Measurements from ENCODE around the gene ITGB1. TPM values are rescaled to one million over a fixed set of nuclear protein-coding genes. Genes with fewer than 3 reads are reported as not detected.

ITGB1 gene
- total and polyA plus RNA-seq, 9 of the 15 experiments (the other 6 are each of a cell fraction or from before 2014, with no cell fraction given), result 40.2 to 194 (median 155) TPM

GRCh38 chr10:32985341-32985764 lies 27.3 kb upstream of the ITGB1 start:
- intact Hi-C loops (cut with micrococcal nuclease), result no loop called here
- DNase-seq (ENCODE audit: extremely low read depth in 1 of 4, low spot score in 3 of 4) (no peak), FAIRE-seq (no peak), ATAC-seq (no peak)
- POLR2A ChIA-PET, result interaction anchor here (0.7 to 1.2 kb wide), 5 partner anchors 12 to 30 kb away, joined by 3 read pairs; no protein-coding TSS in a partner anchor
- Histone ChIP-seq H2AFZ (ENCODE audit: low read depth, low read length) (peak overlapping the region; percentile 28; the same call in 1 of the 2 replicates), H3K9me3 (replicated peaks; ENCODE audit: control insufficient read depth, insufficient read depth, low read depth, low read length) (no peaks in the 10 kb centered on the region), H3K27me3 (ENCODE audit: control insufficient read depth in 2 of 2, insufficient read depth in 2 of 2, low read length in 2 of 2) (no peaks in the 10 kb centered on the region), H4K20me1 (replicated peaks; ENCODE audit: control insufficient read depth, insufficient read depth, low read length) (no peaks in the 10 kb centered on the region), H3K79me2 (ENCODE audit: control insufficient read depth, insufficient read depth, low read length) (no peaks in the 10 kb centered on the region), H3K9ac (ENCODE audit: insufficient read depth in 1 of 2, low read depth in 2 of 2, low read length in 2 of 2) (no peak overlapping the region), H3K27ac (ENCODE audit: extremely low read depth, low read depth, low read length) (no peak overlapping the region), H3K4me3 (no peak overlapping the region), H3K36me3 (ENCODE audit: control insufficient read depth, insufficient read depth, low read length) (no peaks in the 10 kb centered on the region), H3K4me2 (ENCODE audit: insufficient read depth, low read length) (no peak overlapping the region), H3K4me1 (replicated peaks in 1 of 2; ENCODE audit: control insufficient read depth in 2 of 2, insufficient read depth in 2 of 2, low read length in 2 of 2) (peaks cover 17 to 34% of the 10 kb centered on the region in 2 experiments), H3K9me1 (ENCODE audit: control insufficient read depth, insufficient read depth, low read length) (no peaks in the 10 kb centered on the region)
- BruUV-seq (replicated peaks), result no TSS peak
- CTCF ChIA-PET (ENCODE audit: low intra/inter-chr PET ratio), result no interaction called here
- in situ Hi-C loops (cut with MboI), result no loop called here
- WGBS (ENCODE audit: insufficient coverage, low coverage, missing lambda C conversion rate), result 33% methylated on average over 4 of the region's 4 CpGs
- TF ChIP-seq BRD9 (IDR thresholded peaks at IDR 0.05; ENCODE audit: low read depth, partially characterized antibody) (no peak), PHB2 (IDR thresholded peaks at IDR 0.05; ENCODE audit: low read depth) (no peak), EP300 (IDR thresholded peaks at IDR 0.05; ENCODE audit: low read length) (no peak), PCBP2 (IDR thresholded peaks at IDR 0.05; ENCODE audit: low read depth, low read length, poor library complexity, severe bottlenecking) (no peak), XRCC3 (IDR thresholded peaks at IDR 0.05) (no peak), CREB1 (IDR thresholded peaks at IDR 0.05) (no peak), CREB1 (CRISPR knock-in tag; IDR thresholded peaks at IDR 0.05) (no peak), PHF8 (IDR thresholded peaks at IDR 0.05; ENCODE audit: borderline replicate concordance, low read length) (no peak), LEF1 (IDR thresholded peaks at IDR 0.05) (no peak), CCNT2 (IDR thresholded peaks at IDR 0.05; ENCODE audit: borderline replicate concordance, extremely low read depth, insufficient read length, low read depth, low read length) (no peak), FOSL1 (tag; conservative IDR thresholded peaks at IDR 0.05) (no peak), POLR2AphosphoS5 (IDR thresholded peaks at IDR 0.05; ENCODE audit: control insufficient read depth, insufficient read depth, low read depth, low read length) (no peak), RERE (CRISPR knock-in tag; IDR thresholded peaks at IDR 0.05; ENCODE audit: borderline replicate concordance) (no peak), POLR3G (IDR thresholded peaks at IDR 0.05; ENCODE audit: extremely low read depth, insufficient read length, insufficient replicate concordance) (no peak)
- TF ChIP-seq, protein P1, sequence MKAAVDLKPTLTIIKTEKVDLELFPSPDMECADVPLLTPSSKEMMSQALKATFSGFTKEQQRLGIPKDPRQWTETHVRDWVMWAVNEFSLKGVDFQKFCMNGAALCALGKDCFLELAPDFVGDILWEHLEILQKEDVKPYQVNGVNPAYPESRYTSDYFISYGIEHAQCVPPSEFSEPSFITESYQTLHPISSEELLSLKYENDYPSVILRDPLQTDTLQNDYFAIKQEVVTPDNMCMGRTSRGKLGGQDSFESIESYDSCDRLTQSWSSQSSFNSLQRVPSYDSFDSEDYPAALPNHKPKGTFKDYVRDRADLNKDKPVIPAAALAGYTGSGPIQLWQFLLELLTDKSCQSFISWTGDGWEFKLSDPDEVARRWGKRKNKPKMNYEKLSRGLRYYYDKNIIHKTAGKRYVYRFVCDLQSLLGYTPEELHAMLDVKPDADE (conservative IDR thresholded peaks at IDR 0.05; ENCODE audit: control insufficient read depth, low read depth, low read length), result no peak
- TF ChIP-seq, protein P2, sequence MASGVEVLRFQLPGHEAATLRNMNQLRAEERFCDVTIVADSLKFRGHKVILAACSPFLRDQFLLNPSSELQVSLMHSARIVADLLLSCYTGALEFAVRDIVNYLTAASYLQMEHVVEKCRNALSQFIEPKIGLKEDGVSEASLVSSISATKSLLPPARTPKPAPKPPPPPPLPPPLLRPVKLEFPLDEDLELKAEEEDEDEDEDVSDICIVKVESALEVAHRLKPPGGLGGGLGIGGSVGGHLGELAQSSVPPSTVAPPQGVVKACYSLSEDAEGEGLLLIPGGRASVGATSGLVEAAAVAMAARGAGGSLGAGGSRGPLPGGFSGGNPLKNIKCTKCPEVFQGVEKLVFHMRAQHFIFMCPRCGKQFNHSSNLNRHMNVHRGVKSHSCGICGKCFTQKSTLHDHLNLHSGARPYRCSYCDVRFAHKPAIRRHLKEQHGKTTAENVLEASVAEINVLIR (CRISPR knock-in tag; IDR thresholded peaks at IDR 0.05), result no peak
